GM18861 (cell line): ENCODE measurements around the gene SYNJ1.
"Not testable (repeated sequence)": the region's sequence is repeated elsewhere in the genome, so short reads cannot be mapped to it uniquely, and the experiment has no call there.

Experiments
- ATAC-seq: cut with Tn5 transposase; IDR thresholded peaks from one replicate; pipeline ENCODE4 v1.9.1; 2021; ENCODE audit not compliant: unreplicated experiment

SYNJ1 gene

GRCh38 chr21:32727687-32728455, at the start of gene SYNJ1:
Gene SYNJ1, minus strand, starts transcription at chr21:32728013. Its CDS starts 1,118 bp downstream, at chr21:32726895.
- peak; percentile 83 for ATAC-seq

DNA sequence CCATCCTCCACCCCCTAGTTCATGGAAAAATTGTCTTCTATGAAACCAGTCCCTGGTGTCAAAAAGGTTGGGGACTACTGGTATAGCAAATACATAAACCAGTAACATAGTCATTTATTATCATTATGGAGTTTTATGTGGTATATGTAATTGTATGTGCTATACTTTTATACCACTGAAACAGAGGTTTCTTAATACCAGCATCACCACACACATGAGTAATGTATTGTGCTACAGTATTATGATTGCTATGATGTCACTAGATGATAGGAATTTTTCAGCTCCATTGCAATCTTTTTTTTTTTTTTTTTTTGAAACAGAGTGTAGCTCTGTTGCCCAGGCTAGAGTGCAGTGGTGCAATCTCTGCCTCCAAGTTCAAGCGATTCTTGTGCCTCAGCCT, 49.5 kb upstream of the SYNJ1 start:
- no peak for ATAC-seq

DNA sequence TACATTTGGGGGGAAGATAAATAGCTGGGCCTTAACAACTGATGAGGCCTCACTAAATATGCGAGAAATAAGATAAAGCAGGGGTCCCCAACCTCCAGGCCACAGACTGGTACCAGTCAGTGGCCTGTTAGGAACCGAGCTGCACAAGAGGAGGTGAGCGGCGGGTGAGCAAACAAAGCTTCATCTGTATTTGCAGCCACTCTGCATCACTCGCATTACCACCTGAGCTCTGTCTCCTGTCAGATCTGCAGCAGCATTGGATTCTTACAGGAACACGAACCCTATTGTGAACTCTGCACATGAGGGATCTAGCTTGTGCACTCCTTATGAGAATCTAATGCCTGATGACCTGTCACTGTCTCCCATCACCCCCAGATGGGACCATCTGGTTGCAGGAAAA, 48.9 kb upstream of the SYNJ1 start:
- ATAC-seq = no peak

DNA sequence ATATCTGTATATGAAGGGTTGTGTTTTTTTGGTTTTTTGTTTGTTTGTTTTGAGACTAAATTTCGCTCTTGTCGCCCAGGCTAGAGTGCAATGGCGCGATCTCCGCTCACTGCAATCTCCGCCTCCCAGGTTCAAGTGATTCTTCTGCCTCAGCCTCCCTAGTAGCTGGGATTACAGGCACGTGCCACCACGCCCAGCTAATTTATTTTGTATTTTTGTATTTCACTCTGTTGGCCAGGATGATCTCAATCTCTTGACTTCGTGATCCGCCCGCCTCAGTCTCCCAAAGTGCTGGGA, 45.2 kb upstream of the SYNJ1 start:
- ATAC-seq = not testable (repeated sequence)

DNA sequence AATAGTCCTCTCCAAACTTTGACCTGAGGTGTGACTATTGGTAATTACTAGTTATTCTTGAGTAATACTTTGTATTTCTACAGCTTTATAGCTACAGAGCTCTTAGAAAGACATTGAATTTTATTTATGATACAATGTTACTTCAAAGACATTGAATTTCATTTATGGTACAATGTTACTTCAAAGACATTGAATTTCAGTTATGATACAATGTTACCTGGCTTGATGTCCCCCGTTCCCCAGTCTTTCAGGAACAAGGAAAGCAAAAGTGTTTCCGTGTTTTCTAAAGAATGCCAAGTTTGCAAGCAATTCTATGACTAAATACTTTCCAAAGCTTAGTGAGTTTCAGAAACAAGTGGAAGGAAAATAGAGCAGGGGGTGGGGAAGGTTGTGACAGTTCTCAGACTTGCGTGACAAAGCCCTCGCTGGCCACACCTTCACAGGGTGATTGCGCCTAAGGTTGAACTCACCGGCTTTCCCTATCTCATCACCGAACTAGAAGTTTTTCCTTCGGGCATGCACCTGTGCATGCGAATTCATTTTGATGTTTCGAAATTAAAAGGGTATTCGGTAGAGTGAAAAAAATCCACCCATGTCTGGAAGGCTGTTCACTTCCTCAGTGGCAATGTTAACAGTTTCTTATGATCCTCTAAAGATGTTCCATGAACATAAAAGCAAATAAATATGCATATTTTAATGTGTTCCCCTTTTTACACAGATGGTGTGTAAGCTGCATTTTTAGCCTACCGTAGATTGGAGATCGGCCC, 44.7 kb upstream of the SYNJ1 start:
- no peak for ATAC-seq

DNA sequence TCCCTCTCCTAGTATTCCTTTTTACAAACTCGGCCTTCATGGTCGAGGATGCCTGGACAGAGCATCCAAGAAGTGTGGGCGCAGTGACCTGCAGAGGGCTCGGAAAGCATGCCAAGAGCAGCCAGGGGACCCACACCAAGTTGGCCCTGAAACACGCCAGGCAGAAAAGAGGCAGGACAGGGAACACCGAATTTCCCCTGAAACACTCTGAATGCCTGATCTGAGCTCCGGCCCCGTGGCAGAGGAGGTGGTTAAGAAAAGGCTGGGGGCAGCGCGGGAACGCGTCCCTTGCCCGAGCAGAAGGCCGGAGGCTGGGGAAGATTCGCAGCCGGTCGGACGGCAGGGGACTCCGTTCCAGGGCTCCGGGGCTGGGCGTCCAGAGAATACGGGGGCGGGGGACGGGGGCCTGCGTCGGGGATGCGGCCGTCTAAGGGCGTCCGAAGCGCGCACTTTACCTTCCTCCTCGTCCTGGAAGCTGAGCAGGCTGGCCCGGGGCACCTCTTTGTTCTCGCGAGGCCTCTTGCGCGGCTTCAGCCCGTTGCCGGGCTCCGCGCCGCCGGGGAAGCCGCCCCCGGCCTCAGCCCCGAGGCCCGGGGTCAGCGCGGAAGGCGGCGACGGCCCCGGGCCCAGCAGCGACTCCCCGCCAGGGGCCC, 43.2 kb upstream of the SYNJ1 start:
- peak; percentile 25 for ATAC-seq

- ATAC-seq = no peak
Observed at GRCh38 chr21:32768530-32768929, 40.7 kb upstream of the SYNJ1 start.

- ATAC-seq = no peak
Observed at GRCh38 chr21:32765058-32765457, 37.2 kb upstream of the SYNJ1 start.

- no peak for ATAC-seq
Observed at GRCh38 chr21:32764186-32764585, 36.4 kb upstream of the SYNJ1 start.

- ATAC-seq = no peak
Observed at GRCh38 chr21:32757804-32758203, 30.0 kb upstream of the SYNJ1 start.

- no peak for ATAC-seq
Observed at GRCh38 chr21:32756096-32756495, 28.3 kb upstream of the SYNJ1 start.

DNA sequence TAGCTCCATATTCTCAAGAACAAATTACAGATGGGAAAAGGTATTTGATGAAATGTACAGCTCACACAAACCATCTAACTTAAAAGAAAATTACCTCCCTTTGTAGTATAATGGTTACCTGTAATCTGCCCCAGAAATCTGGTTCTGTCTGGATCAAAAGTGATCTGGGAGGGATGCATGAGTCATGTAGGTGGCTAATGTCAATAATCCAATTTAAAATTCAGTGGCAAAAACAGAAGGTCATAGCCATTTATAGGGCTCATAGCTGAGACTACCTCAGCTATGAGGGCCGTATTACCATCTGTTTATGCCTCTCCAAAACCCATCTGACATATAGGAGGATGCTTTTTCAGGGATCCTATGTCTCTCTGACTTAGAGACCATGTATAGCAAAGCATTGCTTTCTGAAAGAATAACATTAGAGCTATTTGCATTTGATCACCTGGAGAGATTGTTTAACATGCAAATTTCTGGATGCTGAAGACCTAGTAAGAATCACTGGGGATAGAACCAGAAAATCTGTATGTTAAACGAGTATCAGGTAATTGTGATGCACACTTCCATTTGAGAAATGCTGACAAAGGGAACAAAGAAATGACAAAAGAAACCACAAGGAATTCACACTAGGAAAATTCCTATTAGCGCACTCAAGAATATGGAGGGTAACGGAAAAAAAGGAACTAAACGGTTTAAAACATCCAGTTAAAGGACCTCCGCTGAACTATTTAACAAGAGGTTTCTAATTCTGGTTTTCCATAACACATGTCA, 26.2 kb upstream of the SYNJ1 start:
- ATAC-seq = no peak

GRCh38 chr21:32750405-32750804, 22.6 kb upstream of the SYNJ1 start:
- ATAC-seq = no peak

DNA sequence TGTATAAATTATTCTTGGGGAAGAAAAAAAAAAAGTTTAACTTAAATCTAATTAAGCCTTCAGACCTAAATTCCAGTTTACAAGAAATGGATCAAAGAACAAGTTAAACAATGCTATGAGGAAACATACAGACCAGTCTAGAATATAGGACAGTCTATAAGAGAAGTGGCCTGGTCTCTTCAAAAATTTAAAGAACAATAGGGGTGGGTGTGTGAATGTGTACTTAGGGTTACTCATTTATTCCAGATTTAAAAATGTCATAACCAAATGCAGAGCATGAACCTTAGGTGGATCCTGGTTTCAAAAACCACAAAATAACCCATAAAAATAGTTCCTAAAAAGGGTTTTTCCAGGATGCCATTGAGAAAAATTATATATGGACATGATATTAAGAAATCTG, 21.8 kb upstream of the SYNJ1 start:
- no peak for ATAC-seq

GRCh38 chr21:32748529-32748928, 20.7 kb upstream of the SYNJ1 start:
- ATAC-seq = no peak

GRCh38 chr21:32747396-32747795, 19.6 kb upstream of the SYNJ1 start:
- no peak for ATAC-seq

- ATAC-seq = not testable (repeated sequence)
Observed at GRCh38 chr21:32746711-32747110, 18.9 kb upstream of the SYNJ1 start.

DNA sequence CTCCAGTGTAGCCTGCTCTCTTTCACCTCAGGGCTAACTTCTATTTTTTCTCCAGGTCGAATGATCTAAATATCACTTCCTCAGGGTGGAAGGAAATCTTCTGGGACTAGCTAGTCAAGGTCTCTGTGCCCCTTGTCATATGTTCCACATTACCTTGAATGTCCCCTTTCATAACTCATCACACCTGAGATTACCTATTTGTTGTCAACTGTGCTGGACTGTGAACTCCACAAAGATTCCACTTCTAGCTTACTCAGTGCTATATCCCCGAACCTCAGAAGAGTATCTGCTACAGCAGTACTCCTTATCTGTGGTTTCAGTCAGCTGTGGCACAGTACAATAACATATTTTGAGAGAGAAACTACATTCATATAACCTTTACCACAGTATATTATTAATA, 14.6 kb upstream of the SYNJ1 start:
- ATAC-seq = no peak

DNA sequence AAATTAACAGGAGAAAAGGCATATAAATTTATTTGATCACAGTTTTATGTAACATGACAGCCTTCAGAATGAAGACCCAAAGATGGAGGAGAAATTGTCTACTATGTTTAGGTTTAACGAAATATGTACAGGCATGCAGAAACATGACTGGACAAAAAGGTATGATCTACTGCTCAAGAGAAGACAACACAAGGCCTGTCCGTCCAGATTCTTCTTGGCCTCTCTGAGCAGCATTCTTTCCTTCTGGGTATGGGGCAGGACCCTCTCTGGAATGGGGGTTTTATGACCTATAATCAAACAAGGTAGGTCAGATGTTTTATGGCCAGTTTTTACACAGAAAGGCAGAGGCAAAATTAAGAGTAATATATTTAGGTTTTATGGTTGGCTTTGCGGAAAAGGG, 13.5 kb upstream of the SYNJ1 start:
- no peak for ATAC-seq

GRCh38 chr21:32739946-32740345, 12.1 kb upstream of the SYNJ1 start:
- no peak for ATAC-seq

DNA sequence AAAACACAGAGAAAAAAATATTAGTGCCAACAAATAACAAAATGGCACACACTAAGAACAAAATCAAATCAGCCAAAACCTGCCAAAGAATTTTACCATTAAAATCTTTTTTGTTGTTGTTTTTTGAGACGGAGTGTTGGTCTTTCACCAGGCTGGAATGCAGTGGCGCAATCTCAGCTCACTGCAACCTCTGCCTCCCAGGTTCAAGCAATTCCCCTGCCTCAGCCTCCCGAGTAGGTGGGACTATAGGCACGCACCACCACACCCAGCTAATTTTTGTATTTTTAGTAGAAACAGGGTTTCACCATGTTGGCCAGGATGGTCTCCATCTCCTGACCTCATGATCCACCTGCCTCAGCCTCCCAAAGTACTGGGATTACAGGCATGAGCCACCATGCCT, 8.3 kb upstream of the SYNJ1 start:
- ATAC-seq = not testable (repeated sequence)
